ENCODE measurements around the gene USF2.

- TF ChIP-seq CTCF (IDR thresholded peaks at IDR 0.05) (no peak), REST (IDR thresholded peaks at IDR 0.05; ENCODE audit: insufficient read depth in 1 of 2, low read depth in 2 of 2, low read length in 1 of 2) (no peak), POLR2AphosphoS5 (IDR thresholded peaks at IDR 0.05; ENCODE audit: low read depth, low read length) (no peak)
These were observed 12.2 kb upstream of the USF2 start for GRCh38 chr19:35256566-35256965.

All from Panc1 (cell line).